GM18508 (cell line): ENCODE measurements around the gene TFG.
"Not testable (repeated sequence)": the region's sequence is repeated elsewhere in the genome, so short reads cannot be mapped to it uniquely, and the experiment has no call there.

ENCODE experiments used
- ATAC-seq: cut with Tn5 transposase; IDR thresholded peaks from one replicate; pipeline ENCODE4 v1.9.1; 2021; ENCODE audit warnings: moderate number of reproducible peaks; ENCODE audit not compliant: insufficient read depth, unreplicated experiment

The TFG gene

GRCh38 chr3:100708989-100709841, at the start of gene TFG:
TFG (plus strand) TSS chr3:100709494; CDS start chr3:100713686, 4,192 bp downstream.
- ATAC-seq, result peak; percentile 91

- not testable (repeated sequence) for ATAC-seq
Measured at GRCh38 chr3:100661294-100661693, 48.0 kb upstream of the TFG start.

GRCh38 chr3:100662113-100662823, 47.0 kb upstream of the TFG start:
- ATAC-seq, result no peak

- ATAC-seq, result no peak
Measured at GRCh38 chr3:100665230-100665629, 44.1 kb upstream of the TFG start.

- ATAC-seq, result not testable (repeated sequence)
Measured at GRCh38 chr3:100666699-100667098, 42.6 kb upstream of the TFG start.

GRCh38 chr3:100667316-100667715, 42.0 kb upstream of the TFG start:
- ATAC-seq, result not testable (repeated sequence)

- ATAC-seq, result not testable (repeated sequence)
Measured at GRCh38 chr3:100670995-100671394, 38.3 kb upstream of the TFG start.

- ATAC-seq, result no peak
Measured at GRCh38 chr3:100681496-100681895, 27.8 kb upstream of the TFG start.

GRCh38 chr3:100682056-100682853, 27.0 kb upstream of the TFG start:
- no peak for ATAC-seq

GRCh38 chr3:100682854-100683760, 26.2 kb upstream of the TFG start:
- no peak for ATAC-seq

GRCh38 chr3:100693225-100693624, 16.1 kb upstream of the TFG start:
- ATAC-seq, result no peak

- ATAC-seq, result no peak
Measured at GRCh38 chr3:100695696-100696095, 13.6 kb upstream of the TFG start.

GRCh38 chr3:100696161-100696560, 13.1 kb upstream of the TFG start:
- no peak for ATAC-seq

- ATAC-seq, result no peak
Measured at GRCh38 chr3:100697172-100697571, 12.1 kb upstream of the TFG start.

GRCh38 chr3:100697723-100698285, 11.5 kb upstream of the TFG start:
- no peak for ATAC-seq

GRCh38 chr3:100698736-100699135, 10.6 kb upstream of the TFG start:
- ATAC-seq, result no peak

- no peak for ATAC-seq
Measured at GRCh38 chr3:100700708-100701107, 8.6 kb upstream of the TFG start.

GRCh38 chr3:100702082-100702979, 7.0 kb upstream of the TFG start:
- ATAC-seq, result no peak
